Neuron (in vitro differentiated cells): ENCODE results near the gene THSD4.

ENCODE experiments used
- H2AFZ ChIP-seq: one replicate; pipeline ENCODE4 v1.6.1; 2013; ENCODE audit warnings: low read depth, mild to moderate bottlenecking, inconsistent platforms, low read length, moderate library complexity
- H3K27me3 ChIP-seq: one replicate; pipeline ENCODE4 v1.6.1; 2013; ENCODE audit warnings: low read length; ENCODE audit not compliant: insufficient read depth
- H3K36me3 ChIP-seq: one replicate; pipeline ENCODE4 v1.6.1; 2013; ENCODE audit warnings: low read length; ENCODE audit not compliant: insufficient read depth
- H3K4me1 ChIP-seq: one replicate; pipeline ENCODE4 v1.6.1; 2013; ENCODE audit warnings: low read length; ENCODE audit not compliant: insufficient read depth
- H3K4me3 ChIP-seq: 2 replicates; pipeline ENCODE4 v1.5.1; 2013; ENCODE audit warnings: mild to moderate bottlenecking, low read length, moderate library complexity
- H3K9me3 ChIP-seq: one replicate; pipeline ENCODE4 v1.6.1; 2013; ENCODE audit warnings: low read length

Gene THSD4

GRCh38 chr15:71511796-71512681 is 396.8 kb downstream of the THSD4 start:
- no peaks in the 10 kb centered on the region for H3K36me3 ChIP-seq
- no peaks in the 10 kb centered on the region for H3K9me3 ChIP-seq
- no peaks in the 10 kb centered on the region for H3K4me1 ChIP-seq
- H3K4me3 ChIP-seq = no peak overlapping the region
- H2AFZ ChIP-seq = no peak overlapping the region
- peaks cover 6% of the 10 kb centered on the region for H3K27me3 ChIP-seq

- H3K9me3 ChIP-seq = no peaks in the 10 kb centered on the region
- H2AFZ ChIP-seq = no peak overlapping the region
- H3K4me1 ChIP-seq = no peaks in the 10 kb centered on the region
- no peaks in the 10 kb centered on the region for H3K36me3 ChIP-seq
- no peak overlapping the region for H3K4me3 ChIP-seq
- peaks cover 6% of the 10 kb centered on the region for H3K27me3 ChIP-seq
Measured at GRCh38 chr15:71512682-71513006, 397.4 kb downstream of the THSD4 start.

- H3K4me3 ChIP-seq = no peak overlapping the region
- H3K9me3 ChIP-seq = no peaks in the 10 kb centered on the region
- no peak overlapping the region for H2AFZ ChIP-seq
- peaks cover 6% of the 10 kb centered on the region for H3K27me3 ChIP-seq
- H3K36me3 ChIP-seq = no peaks in the 10 kb centered on the region
- no peaks in the 10 kb centered on the region for H3K4me1 ChIP-seq
Measured at GRCh38 chr15:71515375-71516186, 400.3 kb downstream of the THSD4 start.

DNA sequence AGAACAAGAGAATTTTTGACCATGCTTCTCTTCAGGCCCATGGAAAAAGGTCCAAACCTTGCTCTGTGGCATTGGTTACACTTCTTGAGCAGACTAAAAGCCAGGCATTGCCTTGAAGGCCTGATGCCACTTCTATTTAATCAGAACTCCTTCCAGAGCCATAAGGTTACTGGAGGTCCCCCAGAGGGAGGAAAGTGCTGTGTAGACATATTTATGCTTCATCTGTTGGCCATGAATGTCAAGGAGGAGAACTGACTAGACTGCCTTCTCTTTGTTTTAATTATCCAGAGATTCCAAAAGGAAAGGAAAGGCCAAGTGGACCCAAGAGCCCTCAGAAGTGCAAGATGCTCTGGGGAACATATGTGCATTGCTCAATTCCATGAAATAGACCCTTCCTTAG is 402.5 kb downstream of the THSD4 start:
- no peaks in the 10 kb centered on the region for H3K9me3 ChIP-seq
- H2AFZ ChIP-seq = no peak overlapping the region

DNA sequence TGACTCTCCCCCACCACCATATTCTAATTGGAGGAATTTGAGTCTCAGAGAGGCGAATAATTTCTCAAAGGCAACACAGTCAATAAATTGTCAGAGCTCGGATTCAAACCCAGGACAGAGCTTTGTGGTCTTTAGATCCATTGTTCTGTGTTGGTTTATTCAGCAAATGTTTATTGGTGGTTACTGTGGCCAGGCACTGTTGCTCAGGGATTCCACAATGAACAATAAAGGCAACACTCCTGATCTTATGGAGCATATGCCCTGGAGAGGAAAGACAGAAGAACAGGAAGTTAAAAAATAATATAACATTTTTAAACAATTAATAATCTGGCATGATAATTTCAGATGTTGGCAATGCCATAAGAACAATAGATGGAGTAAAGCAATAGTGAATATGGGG is 403.4 kb downstream of the THSD4 start:
- Histone ChIP-seq H3K4me1 (no peaks in the 10 kb centered on the region), H3K4me3 (no peak overlapping the region), H3K36me3 (no peaks in the 10 kb centered on the region), H3K9me3 (no peaks in the 10 kb centered on the region), H2AFZ (no peak overlapping the region), H3K27me3 (peaks cover 6% of the 10 kb centered on the region)

More for the DNA sequence above, 402.5 kb downstream of the THSD4 start:
- H3K27me3 ChIP-seq = peaks cover 6% of the 10 kb centered on the region
- H3K4me3 ChIP-seq = no peak overlapping the region
- H3K36me3 ChIP-seq = no peaks in the 10 kb centered on the region
- H3K4me1 ChIP-seq = no peaks in the 10 kb centered on the region

DNA sequence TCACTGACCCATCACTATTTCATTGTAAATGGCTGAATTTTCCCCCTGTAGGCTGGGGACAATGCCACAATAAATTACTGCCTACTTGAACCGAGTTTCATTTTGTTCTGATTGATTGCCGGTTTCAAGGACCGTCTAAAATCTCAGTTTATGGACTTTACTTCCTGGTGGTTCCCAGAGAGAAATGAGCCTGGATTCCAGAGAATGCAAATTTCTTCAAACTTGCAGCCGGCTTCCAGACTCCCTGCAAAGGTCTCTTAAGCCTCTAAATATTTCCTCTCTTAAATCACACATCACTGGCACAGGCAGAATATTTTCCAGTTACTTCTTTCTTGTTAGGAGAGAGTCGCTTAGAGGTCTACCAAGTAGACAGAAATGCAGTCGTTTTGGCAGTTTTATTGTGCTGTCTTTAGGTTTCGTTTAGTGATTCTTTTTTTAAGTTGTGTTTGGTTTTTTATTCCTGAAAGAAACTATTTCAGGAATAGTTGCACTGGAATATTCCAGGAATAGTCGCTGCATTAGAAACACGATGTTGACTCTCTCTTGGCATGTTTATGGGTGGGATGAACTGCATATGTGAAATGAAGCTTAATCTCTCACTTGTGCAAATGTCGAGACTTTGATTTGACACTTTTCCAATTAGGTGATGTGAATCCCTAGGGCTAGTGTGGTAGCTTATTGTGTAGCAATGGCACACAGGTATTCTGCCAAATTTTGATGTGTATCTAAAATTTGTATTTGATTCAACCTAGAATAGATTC is 411.0 kb downstream of the THSD4 start:
- no peaks in the 10 kb centered on the region for H3K4me1 ChIP-seq
- no peaks in the 10 kb centered on the region for H3K27me3 ChIP-seq
- no peak overlapping the region for H3K4me3 ChIP-seq

DNA sequence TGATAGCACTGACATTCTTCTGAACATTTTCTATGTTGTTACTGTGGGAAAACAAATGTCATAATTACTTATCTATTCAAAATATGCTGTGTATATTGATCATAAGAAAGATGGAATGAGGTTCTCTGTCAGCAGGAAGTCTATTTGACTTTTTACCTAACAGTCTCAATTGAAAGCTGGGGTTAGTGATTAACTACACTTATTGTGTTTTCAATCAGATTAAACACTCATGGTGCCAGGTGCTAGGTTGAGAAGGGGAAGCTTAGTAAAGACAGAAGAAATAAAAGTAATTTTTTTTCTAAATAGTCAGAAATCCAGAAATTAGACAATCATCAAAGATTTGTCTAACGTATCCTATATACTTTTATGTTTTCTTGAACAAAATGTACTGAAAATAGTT is 414.1 kb downstream of the THSD4 start:
- H2AFZ ChIP-seq = no peak overlapping the region
- H3K4me3 ChIP-seq = no peak overlapping the region
- H3K4me1 ChIP-seq = no peaks in the 10 kb centered on the region
- peaks cover 1% of the 10 kb centered on the region for H3K9me3 ChIP-seq
- no peaks in the 10 kb centered on the region for H3K36me3 ChIP-seq
- H3K27me3 ChIP-seq = no peaks in the 10 kb centered on the region

More for the DNA sequence above, 411.0 kb downstream of the THSD4 start:
- no peaks in the 10 kb centered on the region for H3K9me3 ChIP-seq
- no peak overlapping the region for H2AFZ ChIP-seq
- H3K36me3 ChIP-seq = no peaks in the 10 kb centered on the region

- Histone ChIP-seq H3K4me3 (no peak overlapping the region), H2AFZ (no peak overlapping the region), H3K4me1 (no peaks in the 10 kb centered on the region), H3K36me3 (no peaks in the 10 kb centered on the region), H3K9me3 (peaks cover 1% of the 10 kb centered on the region), H3K27me3 (no peaks in the 10 kb centered on the region)
Measured at GRCh38 chr15:71530116-71530515, 414.8 kb downstream of the THSD4 start.

DNA sequence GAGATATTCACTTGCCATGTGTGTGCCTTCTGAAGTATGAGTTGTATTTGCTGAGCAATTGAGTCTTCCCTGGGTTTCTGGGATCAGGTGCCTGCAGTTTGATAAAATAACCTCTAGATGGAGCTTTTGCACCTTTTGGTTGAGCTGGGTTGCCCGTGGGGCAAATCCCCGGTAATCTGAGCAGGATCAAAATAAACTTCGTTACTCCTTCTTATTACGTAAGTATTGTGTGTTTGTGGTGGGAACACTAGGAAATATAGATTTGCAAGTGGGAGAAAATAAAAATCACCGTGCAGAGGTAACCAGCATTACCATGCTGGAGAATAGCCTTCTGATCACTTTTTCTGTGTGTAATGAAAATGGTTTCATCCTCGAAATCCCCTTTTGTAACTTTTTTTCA is 417.7 kb downstream of the THSD4 start:
- H3K4me1 ChIP-seq = no peaks in the 10 kb centered on the region
- no peak overlapping the region for H2AFZ ChIP-seq
- H3K27me3 ChIP-seq = no peaks in the 10 kb centered on the region

DNA sequence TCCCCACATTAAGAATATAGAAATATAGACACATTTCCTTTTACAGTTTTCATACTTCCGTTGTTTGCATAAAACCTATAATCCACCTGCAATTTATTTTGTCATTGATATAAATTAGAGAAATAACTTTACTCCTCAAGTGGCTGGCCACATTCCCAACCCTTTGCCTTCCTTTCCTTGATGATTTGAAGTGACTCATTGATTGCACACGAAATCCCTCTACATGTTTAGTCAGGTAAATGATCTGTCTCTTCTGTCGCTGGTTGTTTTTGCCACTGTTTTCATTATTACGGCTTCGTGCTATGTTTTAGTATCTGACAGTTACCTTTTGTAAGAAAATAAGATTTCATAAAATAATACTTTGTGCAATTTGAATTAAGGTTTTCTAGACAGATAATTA is 422.9 kb downstream of the THSD4 start:
- H3K36me3 ChIP-seq = no peaks in the 10 kb centered on the region
- H3K9me3 ChIP-seq = no peaks in the 10 kb centered on the region
- H2AFZ ChIP-seq = no peak overlapping the region
- H3K27me3 ChIP-seq = no peaks in the 10 kb centered on the region
- no peak overlapping the region for H3K4me3 ChIP-seq
- no peaks in the 10 kb centered on the region for H3K4me1 ChIP-seq

More for the DNA sequence above, 417.7 kb downstream of the THSD4 start:
- Histone ChIP-seq H3K36me3 (no peaks in the 10 kb centered on the region), H3K9me3 (peaks cover 1% of the 10 kb centered on the region), H3K4me3 (no peak overlapping the region)

DNA sequence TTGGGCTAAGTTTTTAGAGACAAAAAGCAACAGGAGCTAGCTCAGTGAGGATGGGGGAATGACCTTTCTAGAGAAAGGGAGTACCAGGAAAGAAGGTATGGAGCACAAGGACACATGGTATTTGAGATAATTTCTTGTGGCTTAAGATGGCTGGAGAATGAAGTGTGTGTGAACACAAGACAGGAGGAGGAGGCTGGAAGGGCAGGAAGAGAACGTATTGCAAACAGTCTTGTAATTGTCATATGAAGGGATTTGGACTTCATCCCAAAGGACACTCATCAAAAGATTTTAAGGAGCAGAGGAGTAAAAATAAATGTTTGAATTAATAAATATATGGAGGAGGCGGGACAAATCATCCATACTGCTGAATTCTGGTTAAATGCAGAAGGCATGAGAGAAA is 426.5 kb downstream of the THSD4 start:
- Histone ChIP-seq H3K36me3 (no peaks in the 10 kb centered on the region), H3K27me3 (no peaks in the 10 kb centered on the region), H3K4me1 (no peaks in the 10 kb centered on the region), H3K9me3 (no peaks in the 10 kb centered on the region), H3K4me3 (no peak overlapping the region), H2AFZ (no peak overlapping the region)

GRCh38 chr15:71542836-71543235 is 427.6 kb downstream of the THSD4 start:
- H3K4me1 ChIP-seq = no peaks in the 10 kb centered on the region
- no peaks in the 10 kb centered on the region for H3K9me3 ChIP-seq
- H3K4me3 ChIP-seq = no peak overlapping the region
- H3K36me3 ChIP-seq = no peaks in the 10 kb centered on the region
- H3K27me3 ChIP-seq = no peaks in the 10 kb centered on the region
- H2AFZ ChIP-seq = no peak overlapping the region

GRCh38 chr15:71543413-71543812 is 428.1 kb downstream of the THSD4 start:
- H3K4me3 ChIP-seq = no peak overlapping the region
- H3K4me1 ChIP-seq = peaks cover 5% of the 10 kb centered on the region
- no peaks in the 10 kb centered on the region for H3K9me3 ChIP-seq
- no peaks in the 10 kb centered on the region for H3K27me3 ChIP-seq
- no peak overlapping the region for H2AFZ ChIP-seq
- no peaks in the 10 kb centered on the region for H3K36me3 ChIP-seq
